Medulla oblongata (tissue), 1 donor: ENCODE results near the gene XPO6.
"Not testable (repeated sequence)": the region's sequence is repeated elsewhere in the genome, so short reads cannot be mapped to it uniquely, and the experiment has no call there.

Source experiments
- DNase-seq: peaks from one replicate; pipeline ENCODE4 v3.0.0-alpha.2; 2015; ENCODE audit errors: extremely low spot score

XPO6 gene

GRCh38 chr16:28211758-28212531 is at the start of gene XPO6:
Gene XPO6 (minus strand): TSS chr16:28211965. CDS start chr16:28211368, 597 bp downstream.
- DNase-seq = peak; percentile 95

GRCh38 chr16:28260193-28260592 is 48.4 kb upstream of the XPO6 start:
- no peak for DNase-seq

GRCh38 chr16:28259781-28260150 is 48.0 kb upstream of the XPO6 start:
- DNase-seq = no peak

GRCh38 chr16:28259091-28259780 is 47.5 kb upstream of the XPO6 start:
- no peak for DNase-seq

- peak; percentile 4 for DNase-seq
Observed at GRCh38 chr16:28258567-28258966, 46.8 kb upstream of the XPO6 start.

- DNase-seq = no peak
Observed at GRCh38 chr16:28257256-28257655, 45.5 kb upstream of the XPO6 start.

GRCh38 chr16:28255838-28256237 is 44.1 kb upstream of the XPO6 start:
- DNase-seq = no peak

GRCh38 chr16:28254158-28254557 is 42.4 kb upstream of the XPO6 start:
- no peak for DNase-seq

- DNase-seq = no peak
Observed at GRCh38 chr16:28250999-28251398, 39.2 kb upstream of the XPO6 start.

- DNase-seq = not testable (repeated sequence)
Observed at GRCh38 chr16:28249483-28249882, 37.7 kb upstream of the XPO6 start.

GRCh38 chr16:28241924-28242323 is 30.2 kb upstream of the XPO6 start:
- no peak for DNase-seq

- DNase-seq = no peak
Observed at GRCh38 chr16:28237754-28238357, 26.1 kb upstream of the XPO6 start.

GRCh38 chr16:28231763-28232162 is 20.0 kb upstream of the XPO6 start:
- no peak for DNase-seq

- not testable (repeated sequence) for DNase-seq
Observed at GRCh38 chr16:28223909-28224308, 12.1 kb upstream of the XPO6 start.

GRCh38 chr16:28219777-28220176 is 8.0 kb upstream of the XPO6 start:
- not testable (repeated sequence) for DNase-seq

GRCh38 chr16:28219282-28219681 is 7.5 kb upstream of the XPO6 start:
- no peak for DNase-seq

GRCh38 chr16:28218109-28218508 is 6.3 kb upstream of the XPO6 start:
- DNase-seq = no peak

- no peak for DNase-seq
Observed at GRCh38 chr16:28217326-28217725, 5.6 kb upstream of the XPO6 start.

- DNase-seq = no peak
Observed at GRCh38 chr16:28213396-28213795, 1.6 kb upstream of the XPO6 start.

- DNase-seq = no peak
Observed at GRCh38 chr16:28212532-28212873, 738 bp upstream of the XPO6 start.

GRCh38 chr16:28210979-28211588 is 681 bp downstream of the XPO6 start:
- DNase-seq = peak; percentile 61

GRCh38 chr16:28210264-28210663 is 1.5 kb downstream of the XPO6 start:
- DNase-seq = no peak

GRCh38 chr16:28208824-28209223 is 2.9 kb downstream of the XPO6 start:
- no peak for DNase-seq
